Suprapubic skin (tissue), 3 donors: ENCODE results near the gene SCRN1.

ENCODE experiments used
- CTCF ChIP-seq, 2 donors: fragments of 200-600 bp in 1 of 2; fragments of 450-650 bp in 1 of 2; sonication (generic) in 1 of 2; IDR thresholded peaks; one replicate each; pipeline ENCODE4 v1.5.1; 2016 to 2019; ENCODE audit warnings: antibody characterized with exemption in 2 of 2, mild to moderate bottlenecking in 1 of 2, moderate library complexity in 1 of 2
- EP300 ChIP-seq: sonication (generic); formaldehyde crosslinking; IDR thresholded peaks from one replicate; pipeline ENCODE4 v1.6.1; 2017; ENCODE audit warnings: antibody characterized with exemption
- POLR2A ChIP-seq, 2 donors: fragments of 450-650 bp; IDR thresholded peaks; one replicate each; pipeline ENCODE4 v1.6.1; 2017; ENCODE audit warnings: antibody characterized with exemption in 2 of 2, mild to moderate bottlenecking in 2 of 2, moderate library complexity in 2 of 2

GRCh38 chr7:29940199-29940598, 49.4 kb downstream of the SCRN1 start:
- TF ChIP-seq CTCF (IDR thresholded peaks at IDR 0.05): no peak
- no peak for TF ChIP-seq EP300
- TF ChIP-seq POLR2A (IDR thresholded peaks at IDR 0.05): no peak
